Measurements from ENCODE around the gene CDHR5. TPM values are rescaled to one million over a fixed set of nuclear protein-coding genes. Genes with fewer than 3 reads are reported as not detected.

CDHR5 gene
- polyA plus RNA-seq, 2 donors, result 0.02 to 0.08 TPM

GRCh38 chr11:592501-592900, 32.3 kb downstream of the CDHR5 start:
- H3K9me3 ChIP-seq (ENCODE audit: control insufficient read depth in 2 of 2, insufficient read depth in 1 of 2, low read depth in 1 of 2, low read length in 1 of 2), result no peaks in the 10 kb centered on the region
- no peaks in the 10 kb centered on the region for H3K4me1 ChIP-seq (ENCODE audit: control insufficient read depth in 2 of 2, insufficient read depth in 2 of 2, low read length in 1 of 2)
- no peak overlapping the region for H3K4me3 ChIP-seq (ENCODE audit: low read depth in 1 of 2, low read length in 2 of 2)
- 96% methylated on average over 22 of the region's 22 CpGs for WGBS, 2 donors
- peaks cover 23 to 64% of the 10 kb centered on the region in 2 donors for H3K36me3 ChIP-seq (ENCODE audit: control insufficient read depth in 2 of 2, insufficient read depth in 2 of 2, low read length in 1 of 2)
- no peaks in the 10 kb centered on the region for H3K27me3 ChIP-seq (ENCODE audit: control insufficient read depth in 1 of 2, insufficient read depth in 2 of 2, low read length in 2 of 2)
- no peak overlapping the region for H3K27ac ChIP-seq (ENCODE audit: low read depth in 2 of 2, low read length in 1 of 2)

- H3K36me3 ChIP-seq (ENCODE audit: control insufficient read depth in 2 of 2, insufficient read depth in 2 of 2, low read length in 1 of 2), result peaks cover 27 to 65% of the 10 kb centered on the region in 2 donors
- 83 to 88% methylated on average over 11 of the region's 11 CpGs for WGBS, 2 donors
These were observed 33.8 kb downstream of the CDHR5 start for GRCh38 chr11:590997-591396.

GRCh38 chr11:589798-590197, 35.0 kb downstream of the CDHR5 start:
- Histone ChIP-seq H3K36me3 (ENCODE audit: control insufficient read depth in 2 of 2, insufficient read depth in 2 of 2, low read length in 1 of 2) (peaks cover 27 to 59% of the 10 kb centered on the region in 2 donors), H3K27me3 (ENCODE audit: control insufficient read depth in 1 of 2, insufficient read depth in 2 of 2, low read length in 2 of 2) (no peaks in the 10 kb centered on the region), H3K9me3 (ENCODE audit: control insufficient read depth in 2 of 2, insufficient read depth in 1 of 2, low read depth in 1 of 2, low read length in 1 of 2) (no peaks in the 10 kb centered on the region), H3K4me1 (ENCODE audit: control insufficient read depth in 2 of 2, insufficient read depth in 2 of 2, low read length in 1 of 2) (no peaks in the 10 kb centered on the region), H3K27ac (ENCODE audit: low read depth in 2 of 2, low read length in 1 of 2) (no peak overlapping the region), H3K4me3 (ENCODE audit: low read depth in 1 of 2, low read length in 2 of 2) (no peak overlapping the region)
- 95 to 96% methylated on average over 26 of the region's 26 CpGs for WGBS, 2 donors

More at GRCh38 chr11:590997-591396, 33.8 kb downstream of the CDHR5 start:
- H3K9me3 ChIP-seq (ENCODE audit: control insufficient read depth in 2 of 2, insufficient read depth in 1 of 2, low read depth in 1 of 2, low read length in 1 of 2), result no peaks in the 10 kb centered on the region
- H3K27me3 ChIP-seq (ENCODE audit: control insufficient read depth in 1 of 2, insufficient read depth in 2 of 2, low read length in 2 of 2), result no peaks in the 10 kb centered on the region
- H3K4me1 ChIP-seq (ENCODE audit: control insufficient read depth in 2 of 2, insufficient read depth in 2 of 2, low read length in 1 of 2), result no peaks in the 10 kb centered on the region
- no peak overlapping the region for H3K4me3 ChIP-seq (ENCODE audit: low read depth in 1 of 2, low read length in 2 of 2)
- H3K27ac ChIP-seq (ENCODE audit: low read depth in 2 of 2, low read length in 1 of 2), result no peak overlapping the region

- Histone ChIP-seq H3K4me3 (ENCODE audit: low read depth in 1 of 2, low read length in 2 of 2) (no peak overlapping the region), H3K27me3 (ENCODE audit: control insufficient read depth in 1 of 2, insufficient read depth in 2 of 2, low read length in 2 of 2) (no peaks in the 10 kb centered on the region), H3K36me3 (ENCODE audit: control insufficient read depth in 2 of 2, insufficient read depth in 2 of 2, low read length in 1 of 2) (peaks cover 19 to 54% of the 10 kb centered on the region in 2 donors), H3K9me3 (ENCODE audit: control insufficient read depth in 2 of 2, insufficient read depth in 1 of 2, low read depth in 1 of 2, low read length in 1 of 2) (no peaks in the 10 kb centered on the region), H3K4me1 (ENCODE audit: control insufficient read depth in 2 of 2, insufficient read depth in 2 of 2, low read length in 1 of 2) (peaks cover 0 to 2% of the 10 kb centered on the region in 2 donors), H3K27ac (ENCODE audit: low read depth in 2 of 2, low read length in 1 of 2) (peak overlapping the region; percentile 27 to 61)
- 60 to 70% methylated on average over 6 of the region's 6 CpGs for WGBS, 2 donors
These were observed 36.8 kb downstream of the CDHR5 start for GRCh38 chr11:587978-588380.

GRCh38 chr11:587546-587945, 37.2 kb downstream of the CDHR5 start:
- Histone ChIP-seq H3K36me3 (ENCODE audit: control insufficient read depth in 2 of 2, insufficient read depth in 2 of 2, low read length in 1 of 2) (peaks cover 14 to 49% of the 10 kb centered on the region in 2 donors), H3K27me3 (ENCODE audit: control insufficient read depth in 1 of 2, insufficient read depth in 2 of 2, low read length in 2 of 2) (no peaks in the 10 kb centered on the region), H3K4me1 (ENCODE audit: control insufficient read depth in 2 of 2, insufficient read depth in 2 of 2, low read length in 1 of 2) (peaks cover 0 to 2% of the 10 kb centered on the region in 2 donors), H3K9me3 (ENCODE audit: control insufficient read depth in 2 of 2, insufficient read depth in 1 of 2, low read depth in 1 of 2, low read length in 1 of 2) (no peaks in the 10 kb centered on the region), H3K27ac (ENCODE audit: low read depth in 2 of 2, low read length in 1 of 2) (peak overlapping the region; percentile 3 to 33), H3K4me3 (ENCODE audit: low read depth in 1 of 2, low read length in 2 of 2) (no peak overlapping the region)
- WGBS, 2 donors, result 77 to 83% methylated on average over 8 of the region's 8 CpGs

- H3K36me3 ChIP-seq (ENCODE audit: control insufficient read depth in 2 of 2, insufficient read depth in 2 of 2, low read length in 1 of 2), result peaks cover 14 to 48% of the 10 kb centered on the region in 2 donors
- H3K4me3 ChIP-seq (ENCODE audit: low read depth in 1 of 2, low read length in 2 of 2), result no peak overlapping the region
- no peaks in the 10 kb centered on the region for H3K9me3 ChIP-seq (ENCODE audit: control insufficient read depth in 2 of 2, insufficient read depth in 1 of 2, low read depth in 1 of 2, low read length in 1 of 2)
- H3K4me1 ChIP-seq (ENCODE audit: control insufficient read depth in 2 of 2, insufficient read depth in 2 of 2, low read length in 1 of 2), result peaks cover 0 to 2% of the 10 kb centered on the region in 2 donors
- H3K27ac ChIP-seq (ENCODE audit: low read depth in 2 of 2, low read length in 1 of 2), result peak overlapping the region in 1 of 2 donors; percentile 33
- H3K27me3 ChIP-seq (ENCODE audit: control insufficient read depth in 1 of 2, insufficient read depth in 2 of 2, low read length in 2 of 2), result no peaks in the 10 kb centered on the region
- 86 to 88% methylated on average over 32 of the region's 32 CpGs for WGBS, 2 donors
These were observed 38.1 kb downstream of the CDHR5 start for GRCh38 chr11:586376-587316.

- H3K4me3 ChIP-seq (ENCODE audit: low read depth in 1 of 2, low read length in 2 of 2), result no peak overlapping the region
- H3K4me1 ChIP-seq (ENCODE audit: control insufficient read depth in 2 of 2, insufficient read depth in 2 of 2, low read length in 1 of 2), result peaks cover 2 to 10% of the 10 kb centered on the region in 2 donors
- no peaks in the 10 kb centered on the region for H3K27me3 ChIP-seq (ENCODE audit: control insufficient read depth in 1 of 2, insufficient read depth in 2 of 2, low read length in 2 of 2)
- peaks cover 14 to 37% of the 10 kb centered on the region in 2 donors for H3K36me3 ChIP-seq (ENCODE audit: control insufficient read depth in 2 of 2, insufficient read depth in 2 of 2, low read length in 1 of 2)
- no peaks in the 10 kb centered on the region for H3K9me3 ChIP-seq (ENCODE audit: control insufficient read depth in 2 of 2, insufficient read depth in 1 of 2, low read depth in 1 of 2, low read length in 1 of 2)
- no peak overlapping the region for H3K27ac ChIP-seq (ENCODE audit: low read depth in 2 of 2, low read length in 1 of 2)
- 97% methylated on average over 10 of the region's 10 CpGs for WGBS, 2 donors
These were observed 40.5 kb downstream of the CDHR5 start for GRCh38 chr11:584287-584686.

GRCh38 chr11:581752-582151, 43.0 kb downstream of the CDHR5 start:
- no peaks in the 10 kb centered on the region for H3K27me3 ChIP-seq (ENCODE audit: control insufficient read depth in 1 of 2, insufficient read depth in 2 of 2, low read length in 2 of 2)
- 82 to 84% methylated on average over 17 of the region's 17 CpGs for WGBS, 2 donors
- no peak overlapping the region for H3K4me3 ChIP-seq (ENCODE audit: low read depth in 1 of 2, low read length in 2 of 2)
- peaks cover 12 to 25% of the 10 kb centered on the region in 2 donors for H3K4me1 ChIP-seq (ENCODE audit: control insufficient read depth in 2 of 2, insufficient read depth in 2 of 2, low read length in 1 of 2)
- H3K9me3 ChIP-seq (ENCODE audit: control insufficient read depth in 2 of 2, insufficient read depth in 1 of 2, low read depth in 1 of 2, low read length in 1 of 2), result no peaks in the 10 kb centered on the region
- H3K27ac ChIP-seq (ENCODE audit: low read depth in 2 of 2, low read length in 1 of 2), result no peak overlapping the region
- peaks cover 4 to 25% of the 10 kb centered on the region in 2 donors for H3K36me3 ChIP-seq (ENCODE audit: control insufficient read depth in 2 of 2, insufficient read depth in 2 of 2, low read length in 1 of 2)

GRCh38 chr11:581342-581741, 43.4 kb downstream of the CDHR5 start:
- WGBS, 2 donors, result 80 to 83% methylated on average over 14 of the region's 14 CpGs
- H3K27me3 ChIP-seq (ENCODE audit: control insufficient read depth in 1 of 2, insufficient read depth in 2 of 2, low read length in 2 of 2), result no peaks in the 10 kb centered on the region
- H3K27ac ChIP-seq (ENCODE audit: low read depth in 2 of 2, low read length in 1 of 2), result no peak overlapping the region
- H3K4me1 ChIP-seq (ENCODE audit: control insufficient read depth in 2 of 2, insufficient read depth in 2 of 2, low read length in 1 of 2), result peaks cover 12 to 25% of the 10 kb centered on the region in 2 donors
- no peaks in the 10 kb centered on the region for H3K9me3 ChIP-seq (ENCODE audit: control insufficient read depth in 2 of 2, insufficient read depth in 1 of 2, low read depth in 1 of 2, low read length in 1 of 2)
- no peak overlapping the region for H3K4me3 ChIP-seq (ENCODE audit: low read depth in 1 of 2, low read length in 2 of 2)
- H3K36me3 ChIP-seq (ENCODE audit: control insufficient read depth in 2 of 2, insufficient read depth in 2 of 2, low read length in 1 of 2), result peaks cover 4 to 21% of the 10 kb centered on the region in 2 donors
